GM19240 (cell line): Measurements from ENCODE around the gene SLC17A7.

Source experiments
- DNase-seq: peaks from one replicate; pipeline ENCODE4 v3.0.0; 2011; ENCODE audit warnings: low spot score; ENCODE audit not compliant: insufficient read length

SLC17A7 gene

GRCh38 chr19:49408816-49409440 is 32.4 kb downstream of the SLC17A7 start:
- no peak for DNase-seq

- no peak for DNase-seq
Observed at GRCh38 chr19:49407482-49408015, 33.8 kb downstream of the SLC17A7 start.

GRCh38 chr19:49407079-49407478 is 34.2 kb downstream of the SLC17A7 start:
- no peak for DNase-seq

- no peak for DNase-seq
Observed at GRCh38 chr19:49403404-49404187, 37.7 kb downstream of the SLC17A7 start.

- no peak for DNase-seq
Observed at GRCh38 chr19:49400029-49400428, 41.3 kb downstream of the SLC17A7 start.

GRCh38 chr19:49398931-49399330 is 42.4 kb downstream of the SLC17A7 start:
- no peak for DNase-seq

GRCh38 chr19:49398001-49398615 is 43.2 kb downstream of the SLC17A7 start:
- DNase-seq: no peak

GRCh38 chr19:49396738-49397505 is 44.4 kb downstream of the SLC17A7 start:
- no peak for DNase-seq

- no peak for DNase-seq
Observed at GRCh38 chr19:49395581-49396407, 45.5 kb downstream of the SLC17A7 start.

GRCh38 chr19:49393881-49394280 is 47.4 kb downstream of the SLC17A7 start:
- no peak for DNase-seq

GRCh38 chr19:49391581-49392399 is 49.5 kb downstream of the SLC17A7 start:
- DNase-seq: peak; percentile 93

- DNase-seq: no peak
Observed at GRCh38 chr19:49390929-49391359, 50.4 kb downstream of the SLC17A7 start.

GRCh38 chr19:49390131-49390928 is 51.0 kb downstream of the SLC17A7 start:
- DNase-seq: no peak

- DNase-seq: no peak
Observed at GRCh38 chr19:49389406-49389805, 51.9 kb downstream of the SLC17A7 start.

GRCh38 chr19:49387936-49388372 is 53.4 kb downstream of the SLC17A7 start, which contains the start of gene KASH5:
TSS of gene KASH5 (plus strand) at chr19:49388249. CDS start at chr19:49390884, 2,635 bp downstream.
- DNase-seq: no peak

- no peak for DNase-seq
Observed at GRCh38 chr19:49383599-49383998, 57.7 kb downstream of the SLC17A7 start.

GRCh38 chr19:49382639-49383038 is 58.7 kb downstream of the SLC17A7 start:
- DNase-seq: no peak

GRCh38 chr19:49380391-49380790 is 60.9 kb downstream of the SLC17A7 start:
- no peak for DNase-seq
